Stimulated activated CD8-positive, alpha-beta memory T cell treated with anti-CD3 and anti-CD28 coated beads, Interleukin-7, amount 100 ng/mL, for 4 hours (primary cell): Measurements from ENCODE around the gene KNSTRN.
A peak's percentile ranks its signal among the peaks of the same experiment; 100 is the strongest.

Experiments
- DNase-seq, 2 donors: peaks; one replicate each; pipeline ENCODE4 v3.0.0-alpha.2; 2020; ENCODE audit warnings: low read depth in 2 of 2

Gene KNSTRN

GRCh38 chr15:40365624-40366456 is 16.7 kb upstream of the KNSTRN start:
- DNase-seq = no peak

GRCh38 chr15:40366457-40367370 is 15.8 kb upstream of the KNSTRN start:
- DNase-seq = no peak

- no peak for DNase-seq
These were observed 15.2 kb upstream of the KNSTRN start for GRCh38 chr15:40367371-40367685.

- peak; percentile 75 to 84 for DNase-seq
These were observed 14.6 kb upstream of the KNSTRN start for GRCh38 chr15:40367686-40368611.

- no peak for DNase-seq
These were observed 13.6 kb upstream of the KNSTRN start for GRCh38 chr15:40368719-40369473.

GRCh38 chr15:40369474-40369869 is 13.0 kb upstream of the KNSTRN start:
- no peak for DNase-seq

GRCh38 chr15:40369971-40370370 is 12.6 kb upstream of the KNSTRN start:
- no peak for DNase-seq

GRCh38 chr15:40372981-40373380 is 9.5 kb upstream of the KNSTRN start:
- DNase-seq = no peak

GRCh38 chr15:40377606-40378005 is 4.9 kb upstream of the KNSTRN start:
- DNase-seq = no peak

GRCh38 chr15:40379374-40379773 is 3.1 kb upstream of the KNSTRN start:
- DNase-seq = no peak

GRCh38 chr15:40379853-40380252 is 2.7 kb upstream of the KNSTRN start:
- no peak for DNase-seq

- no peak for DNase-seq
These were observed 1.9 kb upstream of the KNSTRN start for GRCh38 chr15:40380636-40381035.

- no peak for DNase-seq
These were observed 547 bp upstream of the KNSTRN start for GRCh38 chr15:40381818-40382529.

- DNase-seq = no peak
These were observed 4.0 kb downstream of the KNSTRN start for GRCh38 chr15:40386480-40386879.

GRCh38 chr15:40388941-40389823 is 6.7 kb downstream of the KNSTRN start:
- no peak for DNase-seq

- DNase-seq = no peak
These were observed 7.5 kb downstream of the KNSTRN start for GRCh38 chr15:40389824-40390595.

GRCh38 chr15:40392986-40393948 is 10.7 kb downstream of the KNSTRN start:
- no peak for DNase-seq
